ENCODE data around the gene ALOX5. TPM values are rescaled to one million over a fixed set of nuclear protein-coding genes. Genes with fewer than 3 reads are reported as not detected.

Gene ALOX5
- total RNA-seq, 1 experiment from 2014 or later, result 6.1 TPM

- intact Hi-C loops (cut with micrococcal nuclease), result no loop called here
- ATAC-seq (no peak), DNase-seq (ENCODE audit: low read depth, low spot score) (no peak)
- H3K9me2 ChIP-seq (ENCODE audit: insufficient read depth), result no peaks in the 10 kb centered on the region
- ChIA-PET CTCF (no interaction called here), POLR2A (no interaction called here), RAD21 (ENCODE audit: low non-redundant PET in 1 of 2, low total read pairs in 2 of 2, uncharacterized antibody in 2 of 2, unreplicated experiment in 2 of 2) (no interaction called here)
- no peak overlapping the region for H3K27ac ChIP-seq (ENCODE audit: low read depth, low read length)
- no peaks in the 10 kb centered on the region for H3K9me3 ChIP-seq (ENCODE audit: control insufficient read depth in 1 of 2, insufficient read depth in 1 of 2, low read depth in 1 of 2, low read length in 2 of 2)
- no peaks in the 10 kb centered on the region; the same call in 1 of the 2 replicates for H4K20me1 ChIP-seq (ENCODE audit: insufficient read depth)
- no peak overlapping the region for H3K4me2 ChIP-seq (ENCODE audit: low read length)
- TF ChIP-seq EZH2 (IDR thresholded peaks at IDR 0.05), result no peak
- TF ChIP-seq TCF7L2 (IDR thresholded peaks at IDR 0.05; ENCODE audit: borderline replicate concordance, extremely low read depth, insufficient read depth, insufficient read length), result no peak
- TF ChIP-seq MAX (IDR thresholded peaks at IDR 0.05), result no peak
- no peak for TF ChIP-seq ATF3 (IDR thresholded peaks at IDR 0.05)
- TF ChIP-seq FOSL1 (IDR thresholded peaks at IDR 0.05; ENCODE audit: low read depth), result no peak
- TF ChIP-seq REST (IDR thresholded peaks at IDR 0.05; ENCODE audit: low read depth), result no peak
- no peak for TF ChIP-seq ZNF274 (IDR thresholded peaks at IDR 0.05; ENCODE audit: low read depth, low read length)
- no peak overlapping the region for H3K4me3 ChIP-seq (replicated peaks in 1 of 2; ENCODE audit: low read depth in 1 of 2, low read length in 2 of 2)
- H3K79me2 ChIP-seq (ENCODE audit: insufficient read depth, low read length), result no peaks in the 10 kb centered on the region
- H3K27me3 ChIP-seq (ENCODE audit: insufficient read depth, low read length), result no peaks in the 10 kb centered on the region
- H3K36me3 ChIP-seq (ENCODE audit: control insufficient read depth in 1 of 2, insufficient read depth in 2 of 2, low read length in 2 of 2), result no peaks in the 10 kb centered on the region
- H2AFZ ChIP-seq (ENCODE audit: low read depth, low read length, poor library complexity, severe bottlenecking), result no peak overlapping the region
- no peaks in the 10 kb centered on the region for H3K4me1 ChIP-seq (ENCODE audit: control insufficient read depth in 1 of 2, insufficient read depth in 2 of 2, low read length in 2 of 2)
- no TSS peak for BruUV-seq (replicated peaks)
- no peak overlapping the region for H3K9ac ChIP-seq (ENCODE audit: low read length)
Measured at GRCh38 chr10:45471059-45471458, 97.0 kb downstream of the ALOX5 start.

Measured in HCT116 (cell line).